ENCODE results near the gene PHKB.

GRCh38 chr16:47705266-47705665 is 244.1 kb downstream of the PHKB start:
- TF ChIP-seq POLR2AphosphoS5 (IDR thresholded peaks at IDR 0.05) (no peak), CTCF (IDR thresholded peaks at IDR 0.05; ENCODE audit: poor library complexity, severe bottlenecking) (no peak), REST (IDR thresholded peaks at IDR 0.05; ENCODE audit: borderline replicate concordance) (no peak), EP300 (conservative IDR thresholded peaks at IDR 0.05; ENCODE audit: poor library complexity, severe bottlenecking) (no peak), EZH2 (IDR thresholded peaks at IDR 0.05; ENCODE audit: borderline replicate concordance, insufficient read depth, low read length, poor library complexity, severe bottlenecking) (no peak), MXI1 (conservative IDR thresholded peaks at IDR 0.05; ENCODE audit: poor library complexity, severe bottlenecking) (no peak), RAD21 (conservative IDR thresholded peaks at IDR 0.05) (no peak), TAF1 (IDR thresholded peaks at IDR 0.05; ENCODE audit: low read depth) (no peak)
